Activated CD4-positive, alpha-beta T cell treated with anti-CD3 and anti-CD28 coated beads for 1 hour (primary cell): ENCODE data around the gene ANKS6.

Experiments
- DNase-seq: peaks from one replicate; pipeline ENCODE4 v3.0.0-alpha.2; 2020

The ANKS6 gene

GRCh38 chr9:98796364-98797101 is at the start of gene ANKS6:
ANKS6 (minus strand) TSS chr9:98796555; CDS start chr9:98796491, 64 bp downstream.
- peak; percentile 75 for DNase-seq

GRCh38 chr9:98846081-98846480 is 49.7 kb upstream of the ANKS6 start:
- DNase-seq, result no peak

DNA sequence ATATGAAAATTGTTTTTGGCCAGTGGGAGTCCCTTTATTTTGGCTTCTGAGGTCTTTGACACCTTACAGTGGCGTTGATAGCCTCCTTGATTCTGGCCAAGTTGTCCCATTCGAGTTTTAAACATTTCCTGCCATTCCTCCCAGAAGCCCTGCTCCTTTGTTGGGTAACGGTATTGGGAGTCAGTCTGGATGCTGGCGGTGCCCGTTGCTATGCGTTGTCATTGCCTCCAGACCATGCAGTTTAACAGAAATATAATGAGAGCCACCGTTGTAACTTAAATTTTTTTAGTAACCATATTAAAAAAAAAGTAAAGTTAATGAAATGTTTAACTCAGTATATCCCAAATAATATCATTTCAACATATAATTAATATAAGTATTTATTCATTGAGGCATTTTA is 46.2 kb upstream of the ANKS6 start:
- no peak for DNase-seq

- DNase-seq, result no peak
Observed at GRCh38 chr9:98839724-98840123, 43.4 kb upstream of the ANKS6 start.

DNA sequence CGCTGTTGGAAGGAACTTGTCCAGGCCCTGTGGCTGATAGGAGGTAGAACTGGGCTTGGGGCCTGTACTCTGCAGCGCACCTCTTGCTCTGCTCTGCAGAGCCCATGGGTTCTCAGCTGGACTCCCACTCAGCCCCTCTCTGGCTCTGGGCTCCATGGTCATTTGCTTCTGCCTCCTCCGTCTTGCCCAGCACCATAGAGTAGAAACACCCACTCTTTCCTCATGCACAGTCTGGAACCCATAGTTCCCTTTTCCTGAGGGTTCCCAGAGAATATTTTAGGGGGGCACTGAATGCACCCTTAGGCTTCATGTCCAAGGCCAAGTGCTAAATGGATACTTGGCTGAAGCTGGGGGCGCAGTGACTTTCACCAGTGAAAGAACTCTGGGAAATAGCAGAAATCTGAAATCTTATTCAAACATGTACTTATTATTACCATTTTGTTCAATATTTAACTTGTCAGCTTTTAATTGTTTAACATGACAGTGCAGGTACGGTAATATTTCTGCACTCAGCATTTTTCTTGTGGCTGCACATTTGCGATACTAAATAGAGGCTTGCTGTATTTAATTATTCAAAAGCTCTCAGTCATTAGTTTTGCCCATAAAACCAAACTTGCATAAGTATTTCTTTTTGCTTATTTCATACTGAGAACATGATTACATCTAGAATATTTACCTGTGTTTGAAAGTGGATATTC is 42.7 kb upstream of the ANKS6 start:
- no peak for DNase-seq

- DNase-seq, result no peak
Observed at GRCh38 chr9:98838155-98838867, 42.0 kb upstream of the ANKS6 start.

DNA sequence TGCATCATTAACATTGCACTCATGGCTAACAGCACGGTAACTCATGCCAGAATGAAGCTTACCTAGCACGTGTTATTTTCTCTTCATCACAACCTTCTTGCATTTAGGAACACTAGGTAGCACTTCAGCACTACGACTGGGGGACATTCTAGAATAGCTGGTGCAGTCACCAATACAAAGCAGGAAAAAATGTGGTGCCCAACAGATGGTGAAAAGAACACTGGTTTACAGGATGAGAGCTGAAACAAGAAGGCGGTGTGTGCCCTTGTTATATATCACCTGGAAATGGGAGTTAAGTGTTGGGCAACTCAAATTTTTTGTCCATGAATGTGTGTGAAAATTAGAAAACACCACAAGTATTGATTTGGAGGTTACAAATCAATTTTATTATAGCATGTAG is 41.2 kb upstream of the ANKS6 start:
- DNase-seq, result no peak

- DNase-seq, result no peak
Observed at GRCh38 chr9:98836206-98836605, 39.9 kb upstream of the ANKS6 start.

DNA sequence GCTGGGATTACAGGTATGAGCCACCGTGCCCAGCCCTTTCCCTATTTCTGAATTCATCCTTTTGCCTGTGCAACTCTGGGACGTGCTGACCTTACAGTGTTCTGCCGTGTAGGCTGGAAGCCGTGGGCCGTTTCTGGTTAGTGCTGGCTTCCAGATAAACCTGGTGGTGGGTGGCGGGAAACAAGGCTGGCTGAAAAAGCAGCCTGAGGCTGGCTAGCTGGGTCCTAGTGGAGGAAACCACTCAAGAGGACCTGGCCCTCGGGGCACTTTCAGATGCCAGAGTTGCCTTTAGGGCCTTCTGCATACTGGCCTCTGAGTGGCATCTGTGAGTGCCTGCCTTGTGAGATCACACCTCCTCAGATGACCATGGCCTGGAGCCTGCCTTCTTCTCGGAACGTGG is 38.0 kb upstream of the ANKS6 start:
- no peak for DNase-seq

DNA sequence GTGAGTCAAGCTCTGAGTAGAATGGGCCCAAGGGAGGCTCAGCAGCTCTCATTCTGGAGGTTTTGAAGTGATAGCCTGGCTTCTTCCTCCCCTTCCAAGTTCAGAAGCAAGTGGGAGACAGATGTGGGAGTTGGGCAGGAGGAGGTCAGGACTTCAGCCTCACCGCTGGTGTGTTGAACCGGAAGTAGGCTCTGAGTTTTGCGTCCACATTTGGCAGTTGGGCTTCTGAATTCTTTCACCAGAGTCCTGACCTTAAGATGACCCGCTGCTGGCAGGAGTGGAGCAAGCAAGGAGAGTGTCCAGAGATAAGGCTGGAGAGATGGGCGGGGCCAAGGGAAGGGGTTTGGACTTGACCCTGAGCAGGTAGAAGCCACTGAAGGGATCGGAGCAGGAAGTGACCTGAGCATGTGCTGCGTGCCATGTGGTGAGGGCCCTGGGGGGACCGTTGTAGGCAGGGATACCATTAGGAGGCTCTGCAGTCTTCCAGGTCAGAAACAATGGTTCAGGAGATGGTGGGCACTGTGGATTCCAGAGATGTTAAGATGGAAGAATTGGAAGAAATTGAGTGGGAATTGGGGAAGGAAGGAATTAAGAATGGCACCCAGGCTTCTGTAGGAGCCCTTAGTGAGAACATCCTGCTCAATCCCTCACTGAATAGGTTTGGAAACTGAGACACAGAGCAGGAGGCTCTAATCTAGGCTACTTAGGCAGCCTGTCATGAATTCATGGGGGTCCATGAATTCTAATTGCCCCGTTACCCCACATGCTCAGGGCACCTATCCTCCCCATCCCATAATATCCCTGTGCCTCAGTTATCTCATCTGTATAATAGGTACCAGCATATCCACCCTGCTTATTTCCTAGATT is 37.0 kb upstream of the ANKS6 start:
- DNase-seq, result no peak

GRCh38 chr9:98832768-98833089 is 36.4 kb upstream of the ANKS6 start:
- no peak for DNase-seq

GRCh38 chr9:98831696-98832095 is 35.3 kb upstream of the ANKS6 start:
- no peak for DNase-seq

GRCh38 chr9:98830554-98830953 is 34.2 kb upstream of the ANKS6 start:
- no peak for DNase-seq

DNA sequence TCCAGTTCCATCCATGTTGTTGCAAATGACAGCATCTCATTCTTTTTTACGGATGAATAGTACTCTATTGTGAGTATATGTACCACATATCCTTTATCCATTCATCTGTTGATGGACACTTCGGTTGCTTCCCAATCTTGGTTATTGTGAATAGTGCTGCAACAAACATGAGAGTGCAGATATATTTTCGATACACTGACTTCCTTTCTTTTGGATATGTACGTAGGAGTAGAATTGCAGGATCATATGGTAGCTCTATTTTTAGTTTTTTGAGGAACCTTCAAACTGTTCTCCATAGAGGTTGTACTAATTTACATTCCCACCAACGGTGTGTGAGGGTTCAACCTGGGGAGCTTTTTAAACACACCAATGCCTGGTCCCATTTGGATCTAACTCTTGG is 33.4 kb upstream of the ANKS6 start:
- DNase-seq, result no peak

GRCh38 chr9:98826716-98827115 is 30.4 kb upstream of the ANKS6 start:
- no peak for DNase-seq

DNA sequence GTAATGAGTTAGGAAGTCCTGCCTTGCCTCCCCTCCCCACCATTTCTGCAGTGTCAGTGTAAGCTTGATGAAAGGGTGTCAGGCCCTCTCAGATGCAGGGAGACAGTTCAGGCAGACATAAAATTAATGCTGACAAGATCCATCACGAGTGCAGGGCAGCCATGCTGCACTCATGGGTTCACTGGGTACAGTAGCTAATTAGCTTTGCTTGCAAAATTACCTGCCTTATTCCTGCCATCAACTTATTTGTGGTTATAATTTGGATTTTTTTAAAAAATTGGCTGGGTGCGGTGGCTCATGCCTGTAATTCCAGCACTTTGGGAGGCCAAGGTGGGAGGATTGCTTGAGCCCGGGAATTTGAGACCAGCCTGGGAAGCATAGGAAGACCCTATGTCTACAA is 29.1 kb upstream of the ANKS6 start:
- DNase-seq, result no peak

GRCh38 chr9:98823666-98824334 is 27.4 kb upstream of the ANKS6 start:
- DNase-seq, result no peak

DNA sequence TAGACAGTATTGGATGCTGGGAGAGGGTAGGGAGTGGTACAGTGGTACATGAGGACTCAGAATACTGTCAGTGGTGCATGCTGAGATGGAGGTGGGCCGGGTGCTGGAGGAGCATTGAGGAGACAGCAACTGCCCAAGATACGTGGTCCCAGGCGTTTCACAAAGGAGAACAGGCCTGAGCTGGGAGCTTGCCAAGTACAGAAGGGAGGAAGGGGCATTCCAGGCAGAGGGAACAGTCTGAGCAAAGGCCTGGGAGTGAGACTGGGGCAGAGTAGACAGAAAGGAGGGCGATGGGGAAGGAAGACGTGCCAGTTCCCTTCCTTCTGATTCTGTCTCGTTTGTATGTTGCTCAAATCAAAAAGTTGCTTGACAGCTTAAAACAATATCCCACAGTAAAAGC is 26.3 kb upstream of the ANKS6 start:
- DNase-seq, result no peak

GRCh38 chr9:98821831-98822230 is 25.5 kb upstream of the ANKS6 start:
- DNase-seq, result no peak

GRCh38 chr9:98819231-98819630 is 22.9 kb upstream of the ANKS6 start:
- no peak for DNase-seq

DNA sequence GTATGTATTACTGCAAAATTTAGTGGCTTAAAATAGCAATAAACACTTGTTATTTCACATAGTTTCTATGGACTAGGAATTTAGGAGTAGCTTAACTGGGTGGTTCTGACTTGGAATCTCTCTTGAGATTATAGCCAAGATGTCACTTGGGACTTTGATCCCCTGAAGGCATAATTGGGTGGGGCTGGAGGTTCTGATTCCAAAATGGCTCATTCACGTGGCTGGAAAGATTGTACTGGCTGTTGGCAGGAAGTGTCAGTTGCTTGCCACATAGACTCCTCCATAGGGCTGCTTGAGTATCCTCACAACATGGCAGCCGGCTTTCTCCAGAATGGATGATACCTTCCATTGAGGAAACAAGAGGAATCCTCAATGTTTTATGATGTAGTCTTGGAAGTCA is 22.4 kb upstream of the ANKS6 start:
- no peak for DNase-seq

- DNase-seq, result no peak
Observed at GRCh38 chr9:98815391-98815951, 19.1 kb upstream of the ANKS6 start.
